HG03558 (cell line): ENCODE measurements around the gene BNC2.

Experiments
- ATAC-seq: cut with Tn5 transposase; IDR thresholded peaks from one replicate; pipeline ENCODE4 v1.9.1; 2021; ENCODE audit warnings: moderate number of reproducible peaks; ENCODE audit not compliant: unreplicated experiment; ENCODE audit errors: extremely low read depth

The BNC2 gene

GRCh38 chr9:16613051-16613450 is 257.4 kb downstream of the BNC2 start:
- ATAC-seq = no peak

- ATAC-seq = no peak
These were observed 257.8 kb downstream of the BNC2 start for GRCh38 chr9:16612627-16613026.

GRCh38 chr9:16611983-16612382 is 258.5 kb downstream of the BNC2 start:
- no peak for ATAC-seq

GRCh38 chr9:16611001-16611400 is 259.5 kb downstream of the BNC2 start:
- ATAC-seq = no peak

GRCh38 chr9:16610538-16610937 is 259.9 kb downstream of the BNC2 start:
- ATAC-seq = no peak

- ATAC-seq = no peak
These were observed 261.6 kb downstream of the BNC2 start for GRCh38 chr9:16608906-16609305.

- no peak for ATAC-seq
These were observed 268.0 kb downstream of the BNC2 start for GRCh38 chr9:16602494-16602893.

- no peak for ATAC-seq
These were observed 268.5 kb downstream of the BNC2 start for GRCh38 chr9:16601991-16602390.

- ATAC-seq = no peak
These were observed 272.2 kb downstream of the BNC2 start for GRCh38 chr9:16598316-16598715.

GRCh38 chr9:16597136-16597535 is 273.3 kb downstream of the BNC2 start:
- no peak for ATAC-seq

- no peak for ATAC-seq
These were observed 275.2 kb downstream of the BNC2 start for GRCh38 chr9:16595227-16595626.

GRCh38 chr9:16594787-16595186 is 275.7 kb downstream of the BNC2 start:
- ATAC-seq = no peak

GRCh38 chr9:16593746-16594145 is 276.7 kb downstream of the BNC2 start:
- ATAC-seq = no peak

GRCh38 chr9:16591092-16591491 is 279.4 kb downstream of the BNC2 start:
- ATAC-seq = no peak

- ATAC-seq = no peak
These were observed 284.9 kb downstream of the BNC2 start for GRCh38 chr9:16585591-16585990.

- ATAC-seq = no peak
These were observed 290.5 kb downstream of the BNC2 start for GRCh38 chr9:16579872-16580432.

GRCh38 chr9:16575986-16576245 is 294.6 kb downstream of the BNC2 start:
- ATAC-seq = no peak

- ATAC-seq = no peak
These were observed 295.1 kb downstream of the BNC2 start for GRCh38 chr9:16575142-16575985.

GRCh38 chr9:16572005-16572734 is 298.3 kb downstream of the BNC2 start:
- ATAC-seq = no peak

GRCh38 chr9:16571127-16571802 is 299.2 kb downstream of the BNC2 start:
- no peak for ATAC-seq

- ATAC-seq = no peak
These were observed 307.0 kb downstream of the BNC2 start for GRCh38 chr9:16563446-16563845.
